ENCODE results near the gene HOXA5. TPM values are rescaled to one million over a fixed set of nuclear protein-coding genes. Genes with fewer than 3 reads are reported as not detected.

HOXA5 gene
- total RNA-seq, 1 experiment from 2014 or later = 7.4 TPM

- Mint-ChIP-seq H3K4me1 (ENCODE audit: insufficient read depth, unreplicated experiment) (peaks cover 8% of the 10 kb centered on the region), H3K27ac (ENCODE audit: low read depth, unreplicated experiment) (no peak overlapping the region), H3K36me3 (ENCODE audit: insufficient read depth, unreplicated experiment) (peaks cover 15% of the 10 kb centered on the region), H3K4me3 (ENCODE audit: unreplicated experiment) (peak overlapping the region; percentile 84), H3K27me3 (ENCODE audit: insufficient read depth, unreplicated experiment) (no peaks in the 10 kb centered on the region), H3K9me3 (ENCODE audit: unreplicated experiment) (no peaks in the 10 kb centered on the region)
- DNase-seq (ENCODE audit: unreplicated experiment) = peak; percentile 83
- CTCF ChIA-PET = interaction anchor here (0.6 to 3.5 kb wide), 25 partner anchors 10 to 1356 kb away, joined by 3 to 57 read pairs (median 5); partner anchors contain the start of genes HOXA3, HOXA4 and HOXA6
- intact Hi-C loops (cut with micrococcal nuclease) = loop anchor here (1.0 kb wide), 4 partner anchors 10 to 791 kb away; no protein-coding TSS in a partner anchor
- peak; percentile 96 for TF ChIP-seq CTCF (IDR thresholded peaks at IDR 0.05; ENCODE audit: unreplicated experiment)
- POLR2A ChIA-PET = interaction anchor here (0.6 to 5.1 kb wide), 15 partner anchors 11 to 1209 kb away, joined by 3 to 65 read pairs (median 7); partner anchors contain the start of genes HOXA5 and HOXA6
- no TSS peak for BruUV-seq (replicated peaks)
Measured at GRCh38 chr7:27160546-27161213, 17.2 kb upstream of the HOXA5 start.

- no peak for DNase-seq (ENCODE audit: unreplicated experiment)
- Mint-ChIP-seq H3K4me3 (ENCODE audit: unreplicated experiment) (peak overlapping the region; percentile 84), H3K27me3 (ENCODE audit: insufficient read depth, unreplicated experiment) (no peaks in the 10 kb centered on the region), H3K4me1 (ENCODE audit: insufficient read depth, unreplicated experiment) (peaks cover 12% of the 10 kb centered on the region), H3K36me3 (ENCODE audit: insufficient read depth, unreplicated experiment) (peaks cover 15% of the 10 kb centered on the region), H3K9me3 (ENCODE audit: unreplicated experiment) (no peaks in the 10 kb centered on the region), H3K27ac (ENCODE audit: low read depth, unreplicated experiment) (peak overlapping the region; percentile 43)
- TF ChIP-seq CTCF (IDR thresholded peaks at IDR 0.05; ENCODE audit: unreplicated experiment) = no peak
- intact Hi-C loops (cut with micrococcal nuclease) = no loop called here
- BruUV-seq (replicated peaks) = no TSS peak
- POLR2A ChIA-PET = interaction anchor here (1.0 to 4.4 kb wide), 4 partner anchors 11 to 493 kb away, joined by 3 to 65 read pairs (median 5); partner anchors contain the start of gene HOXA6
- CTCF ChIA-PET = interaction anchor here (0.6 to 3.5 kb wide), 12 partner anchors 10 to 956 kb away, joined by 3 to 57 read pairs (median 6); partner anchors contain the start of genes HOXA3 and HOXA6
Measured at GRCh38 chr7:27160145-27160545, 16.7 kb upstream of the HOXA5 start.

GRCh38 chr7:27159266-27160144, 16.0 kb upstream of the HOXA5 start:
- peaks cover 10% of the 10 kb centered on the region for H3K36me3 Mint-ChIP-seq (ENCODE audit: insufficient read depth, unreplicated experiment)
- no peak for DNase-seq (ENCODE audit: unreplicated experiment)
- CTCF ChIA-PET = interaction anchor here (0.6 to 3.2 kb wide), 8 partner anchors 9 to 826 kb away, joined by 3 to 21 read pairs (median 4); no protein-coding TSS in a partner anchor
- peak overlapping the region; percentile 43 for H3K27ac Mint-ChIP-seq (ENCODE audit: low read depth, unreplicated experiment)
- no peaks in the 10 kb centered on the region for H3K9me3 Mint-ChIP-seq (ENCODE audit: unreplicated experiment)
- intact Hi-C loops (cut with micrococcal nuclease) = no loop called here
- BruUV-seq (replicated peaks) = no TSS peak
- POLR2A ChIA-PET = interaction anchor here (0.9 to 1.0 kb wide), 4 partner anchors 8 to 794 kb away, joined by 3 to 5 read pairs (median 3); no protein-coding TSS in a partner anchor
- peak overlapping the region; percentile 58 for H3K4me3 Mint-ChIP-seq (ENCODE audit: unreplicated experiment)
- H3K27me3 Mint-ChIP-seq (ENCODE audit: insufficient read depth, unreplicated experiment) = no peaks in the 10 kb centered on the region
- H3K4me1 Mint-ChIP-seq (ENCODE audit: insufficient read depth, unreplicated experiment) = peaks cover 12% of the 10 kb centered on the region
- TF ChIP-seq CTCF (IDR thresholded peaks at IDR 0.05; ENCODE audit: unreplicated experiment) = no peak

Data from MCF 10A (cell line).